ENCODE measurements around the gene ZNF628.

The ZNF628 gene

DNA sequence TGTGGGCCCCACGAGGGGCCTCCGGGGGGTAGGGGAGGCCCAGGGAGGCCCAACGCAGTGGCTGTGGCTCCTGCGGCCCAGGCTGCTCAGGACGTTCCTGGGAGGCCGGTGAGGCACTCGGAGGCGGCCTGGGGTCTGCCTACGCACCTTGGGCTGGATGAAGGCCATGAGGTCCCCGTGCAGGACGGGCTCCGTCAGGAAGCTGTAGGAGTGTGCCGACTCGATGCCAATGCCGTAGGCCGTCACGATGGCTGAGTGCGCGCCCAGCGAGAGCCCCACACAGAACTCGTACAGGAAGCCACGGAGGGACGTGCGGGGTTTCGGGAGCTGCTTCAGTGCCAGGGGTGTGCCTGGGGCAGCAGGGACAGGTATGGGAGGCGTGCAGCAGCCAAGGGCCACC lies 54.6 kb downstream of the ZNF628 start:
- no peak for DNase-seq

Measured in activated effector memory CD4-positive, alpha-beta T cell treated with Interleukin-2 at 50 U/mL for 16 hours (primary cell).